OCI-LY7 (cell line): ENCODE data around the gene UBAP2L. TPM values are rescaled to one million over a fixed set of nuclear protein-coding genes. Genes with fewer than 3 reads are reported as not detected.

ENCODE experiments used
- BruUV-seq: library from RNA; stranded (reverse); fragments of 400-500 nt; replicated peaks from 2 replicates; lab custom pipeline; 2021; lab: Mats Ljungman, UMichigan
- CTCF ChIA-PET: fragments of 300-600 bp; sonication (Branson Sonifier 250); formaldehyde crosslinking; loops from one replicate; lab custom pipeline; 2022; ENCODE audit warnings: antibody characterized with exemption; ENCODE audit not compliant: unreplicated experiment; lab: Charles Lee
- POLR2A ChIA-PET: fragments of 300-600 bp; sonication (Branson Sonifier 250); formaldehyde crosslinking; loops from one replicate; lab custom pipeline; 2022; ENCODE audit warnings: antibody characterized with exemption; lab: Charles Lee
- DNase-seq: peaks from one replicate; pipeline ENCODE4 v3.0.0-alpha.2; 2015; ENCODE audit warnings: low spot score
- H2AFZ ChIP-seq: fragments of 200-600 bp; sonication (generic), shearing (Covaris generic); 2 replicates; pipeline ENCODE4 v1.6.1; 2014; ENCODE audit warnings: mild to moderate bottlenecking, antibody characterized with exemption, low read length, moderate library complexity
- H3K27ac ChIP-seq: fragments of 200-600 bp; sonication (generic); 2 replicates; pipeline ENCODE4 v1.5.1; 2014; ENCODE audit warnings: mixed run types, low read depth, mild to moderate bottlenecking, moderate library complexity, low read length, inconsistent platforms; ENCODE audit not compliant: poor library complexity, severe bottlenecking
- H3K36me3 ChIP-seq: fragments of 200-600 bp; sonication (generic); 2 replicates; pipeline ENCODE4 v1.6.1; 2014; ENCODE audit warnings: mild to moderate bottlenecking, antibody characterized with exemption, low read length, moderate library complexity, mixed read lengths; ENCODE audit not compliant: insufficient read depth
- H3K4me1 ChIP-seq: fragments of 200-600 bp; sonication (generic); 2 replicates; pipeline ENCODE4 v1.5.1; 2014; ENCODE audit warnings: mild to moderate bottlenecking, low read length; ENCODE audit not compliant: insufficient read depth, poor library complexity, severe bottlenecking
- H3K4me2 ChIP-seq: fragments of 200-600 bp; sonication (generic); 2 replicates; pipeline ENCODE4 v1.6.1; 2014; ENCODE audit warnings: mild to moderate bottlenecking, low read length
- H3K4me3 ChIP-seq: fragments of 200-600 bp; sonication (generic); 2 replicates; pipeline ENCODE4 v1.5.1; 2014; ENCODE audit warnings: mild to moderate bottlenecking, low read depth, low read length; ENCODE audit not compliant: poor library complexity, severe bottlenecking
- H3K79me2 ChIP-seq: fragments of 200-600 bp; sonication (generic); 2 replicates; pipeline ENCODE4 v1.6.1; 2016; ENCODE audit warnings: low read depth, mild to moderate bottlenecking, low read length, moderate library complexity, mixed read lengths; ENCODE audit not compliant: insufficient read depth
- H3K9me2 ChIP-seq: fragments of 200-600 bp; sonication (generic); 2 replicates; pipeline ENCODE4 v1.6.1; 2016; ENCODE audit warnings: mild to moderate bottlenecking, low read length, mixed read lengths; ENCODE audit not compliant: insufficient read depth
- H3K9me3 ChIP-seq: fragments of 200-600 bp; sonication (generic); 2 replicates; pipeline ENCODE4 v1.6.1; 2014; ENCODE audit warnings: mild to moderate bottlenecking, mixed run types, low read length, mixed read lengths
- H4K20me1 ChIP-seq: fragments of 200-600 bp; sonication (generic); 2 replicates; pipeline ENCODE4 v1.6.1; 2014; ENCODE audit warnings: mild to moderate bottlenecking, antibody characterized with exemption, low read length, moderate library complexity, mixed read lengths; ENCODE audit not compliant: insufficient read depth
- CTCF ChIP-seq: fragments of 200-600 bp; sonication (generic); conservative IDR thresholded peaks from 2 replicates; pipeline ENCODE4 v1.5.1; 2014; ENCODE audit warnings: mild to moderate bottlenecking, antibody characterized with exemption, low read length, moderate library complexity, mixed read lengths
- EZH2phosphoT487 ChIP-seq: fragments of 200-600 bp; sonication (generic); IDR thresholded peaks from 2 replicates; pipeline ENCODE4 v1.6.1; 2018; ENCODE audit warnings: low read depth, borderline replicate concordance, mild to moderate bottlenecking, mixed run types, antibody characterized with exemption, low read length, moderate library complexity, mixed read lengths
- intact Hi-C: fragments of 100-400 bp; cut with micrococcal nuclease; formaldehyde crosslinking; loops from one replicate; pipeline ENCODE4 v1.10.0; 2022; ENCODE audit not compliant: unreplicated experiment
- total RNA-seq, 2 experiments: library from RNA; depleted of rRNA in 1 of 2; stranded (reverse); fragments of >200 nt in 1 of 2; shearing (Covaris generic) in 1 of 2; gene quantifications; 2 replicates each; pipeline ENCODE4 v1.2.3, GENCODE V29; 2014 to 2022

UBAP2L gene
- total RNA-seq, 2 experiments from 2014 or later, result 80.4 to 179 TPM

DNA sequence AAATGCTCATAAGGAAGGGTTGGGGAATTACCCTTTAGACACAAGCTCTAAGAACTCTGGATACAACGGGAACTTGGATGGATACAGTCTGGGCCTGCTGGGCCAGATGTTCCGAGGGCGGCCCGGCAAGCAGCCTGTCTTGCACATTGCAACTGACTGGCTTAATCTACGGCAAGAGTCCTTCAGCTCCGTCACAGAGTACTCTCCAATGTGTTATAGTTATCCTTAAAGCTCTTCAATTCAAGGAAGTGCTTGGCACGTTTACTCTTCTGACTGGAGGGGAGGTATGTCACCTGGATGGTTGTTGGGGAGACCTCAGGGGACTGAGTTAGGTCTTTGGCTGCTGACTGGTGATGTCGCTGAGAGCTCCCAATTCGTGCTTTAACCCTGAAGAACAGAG, 13.5 kb upstream of the UBAP2L start:
- intact Hi-C loops, result no loop called here
- Histone ChIP-seq H3K79me2 (no peaks in the 10 kb centered on the region), H3K4me1 (no peaks in the 10 kb centered on the region), H3K27ac (no peak overlapping the region), H3K4me3 (no peak overlapping the region), H4K20me1 (no peaks in the 10 kb centered on the region), H3K4me2 (no peak overlapping the region), H3K9me2 (no peaks in the 10 kb centered on the region), H2AFZ (no peak overlapping the region), H3K36me3 (peaks cover 69% of the 10 kb centered on the region), H3K9me3 (no peaks in the 10 kb centered on the region)
- CTCF ChIA-PET, result no interaction called here
- TF ChIP-seq CTCF (no peak), EZH2phosphoT487 (no peak)
- POLR2A ChIA-PET, result no interaction called here
- no TSS peak for BruUV-seq
- DNase-seq, result no peak

DNA sequence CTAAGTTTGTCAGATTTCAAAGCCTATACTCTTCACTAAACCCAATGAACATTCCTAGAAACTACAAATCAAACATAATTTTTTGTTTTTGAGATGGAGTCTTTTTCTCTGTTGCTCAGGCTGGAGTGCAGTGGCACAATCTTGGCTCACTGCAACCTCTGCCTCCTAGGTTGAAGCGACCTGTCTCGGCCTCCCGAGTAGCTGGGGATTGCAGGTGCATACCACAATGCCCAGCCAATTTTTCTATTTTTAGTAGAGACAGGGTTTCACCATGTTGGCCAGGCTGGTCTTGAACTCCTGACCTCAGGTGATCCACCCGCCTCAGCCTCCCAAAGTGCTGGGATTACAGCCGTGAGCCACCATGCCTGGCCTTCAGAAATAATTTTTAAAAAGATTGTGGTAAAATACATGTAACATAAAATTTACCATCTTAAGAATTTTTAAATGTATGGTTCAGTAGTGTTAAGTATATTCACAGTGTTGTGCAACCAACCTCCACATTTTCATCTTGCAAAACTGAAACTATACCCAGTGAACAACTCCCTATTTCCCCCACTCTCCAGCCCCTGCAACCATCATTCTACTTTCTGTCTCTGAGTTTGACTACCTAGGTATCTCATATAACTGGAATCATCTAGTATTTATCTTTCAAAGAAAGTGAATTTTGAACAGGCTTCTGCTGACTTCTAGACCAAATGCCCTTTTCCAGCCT, 11.9 kb upstream of the UBAP2L start:
- TF ChIP-seq CTCF (no peak), EZH2phosphoT487 (no peak)
- Histone ChIP-seq H3K4me2 (no peak overlapping the region), H2AFZ (no peak overlapping the region), H3K27ac (no peak overlapping the region), H4K20me1 (no peaks in the 10 kb centered on the region), H3K9me2 (no peaks in the 10 kb centered on the region), H3K4me1 (no peaks in the 10 kb centered on the region), H3K79me2 (peaks cover 6% of the 10 kb centered on the region; the same call in 1 of the 2 replicates), H3K36me3 (peaks cover 85% of the 10 kb centered on the region), H3K4me3 (no peak overlapping the region), H3K9me3 (no peaks in the 10 kb centered on the region)
- no peak for DNase-seq
- ChIA-PET CTCF (no interaction called here), POLR2A (no interaction called here)
- BruUV-seq, result no TSS peak
- intact Hi-C loops, result no loop called here

DNA sequence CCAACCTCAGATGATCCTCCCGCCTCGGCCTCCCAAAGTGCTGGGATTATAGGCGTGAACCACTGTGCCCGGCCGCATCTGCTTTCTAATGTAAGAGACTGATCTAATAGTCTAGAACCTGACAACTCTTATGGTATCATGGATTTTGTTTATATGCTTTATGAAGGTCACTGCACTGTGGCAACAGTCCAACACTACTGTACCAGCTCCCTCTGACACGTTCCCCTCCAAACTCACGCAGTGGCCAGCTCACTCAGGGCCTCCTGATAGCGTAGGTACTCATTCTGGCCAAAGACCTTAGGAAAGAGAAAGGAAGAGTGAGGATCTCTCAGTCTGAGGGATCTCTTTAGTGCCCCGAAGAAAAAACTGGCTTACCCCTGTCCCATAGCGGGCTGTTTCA, 8.7 kb upstream of the UBAP2L start:
- no peak overlapping the region for H3K27ac ChIP-seq
- CTCF ChIA-PET, result no interaction called here
- no peak overlapping the region for H2AFZ ChIP-seq
- intact Hi-C loops, result no loop called here
- no peak overlapping the region for H3K4me2 ChIP-seq
- H3K9me3 ChIP-seq, result no peaks in the 10 kb centered on the region
- POLR2A ChIA-PET, result no interaction called here
- H3K9me2 ChIP-seq, result no peaks in the 10 kb centered on the region
- DNase-seq, result no peak
- TF ChIP-seq EZH2phosphoT487, result no peak
- TF ChIP-seq CTCF, result no peak
- H3K4me1 ChIP-seq, result no peaks in the 10 kb centered on the region
- H3K36me3 ChIP-seq, result peaks cover 95% of the 10 kb centered on the region
- no peaks in the 10 kb centered on the region; the same call in 1 of the 2 replicates for H4K20me1 ChIP-seq
- H3K79me2 ChIP-seq, result peaks cover 34% of the 10 kb centered on the region
- no peak overlapping the region for H3K4me3 ChIP-seq
- no TSS peak for BruUV-seq
